ENCODE measurements around the gene GABRR2. TPM values are rescaled to one million over a fixed set of nuclear protein-coding genes. Genes with fewer than 3 reads are reported as not detected.

The GABRR2 gene
- total RNA-seq, 4 donors from 2014 or later, result 0.89 TPM; not detected in 3

GRCh38 chr6:89221129-89221528 is 94.0 kb downstream of the GABRR2 start:
- no peaks in the 10 kb centered on the region for H3K9me3 ChIP-seq
- H3K4me3 ChIP-seq, result no peak overlapping the region
- no peak for DNase-seq (ENCODE audit: low spot score in 2 of 2)
- no peaks in the 10 kb centered on the region for H3K4me1 ChIP-seq
- no peaks in the 10 kb centered on the region for H3K36me3 ChIP-seq
- H3K27me3 ChIP-seq, result no peaks in the 10 kb centered on the region
- 88% methylated on average over 3 of the region's 3 CpGs for WGBS
- TF ChIP-seq POLR2A (IDR thresholded peaks at IDR 0.05) (no peak), POLR2AphosphoS5 (IDR thresholded peaks at IDR 0.05) (no peak), EP300 (IDR thresholded peaks at IDR 0.05) (no peak)
- TF ChIP-seq, protein P1, sequence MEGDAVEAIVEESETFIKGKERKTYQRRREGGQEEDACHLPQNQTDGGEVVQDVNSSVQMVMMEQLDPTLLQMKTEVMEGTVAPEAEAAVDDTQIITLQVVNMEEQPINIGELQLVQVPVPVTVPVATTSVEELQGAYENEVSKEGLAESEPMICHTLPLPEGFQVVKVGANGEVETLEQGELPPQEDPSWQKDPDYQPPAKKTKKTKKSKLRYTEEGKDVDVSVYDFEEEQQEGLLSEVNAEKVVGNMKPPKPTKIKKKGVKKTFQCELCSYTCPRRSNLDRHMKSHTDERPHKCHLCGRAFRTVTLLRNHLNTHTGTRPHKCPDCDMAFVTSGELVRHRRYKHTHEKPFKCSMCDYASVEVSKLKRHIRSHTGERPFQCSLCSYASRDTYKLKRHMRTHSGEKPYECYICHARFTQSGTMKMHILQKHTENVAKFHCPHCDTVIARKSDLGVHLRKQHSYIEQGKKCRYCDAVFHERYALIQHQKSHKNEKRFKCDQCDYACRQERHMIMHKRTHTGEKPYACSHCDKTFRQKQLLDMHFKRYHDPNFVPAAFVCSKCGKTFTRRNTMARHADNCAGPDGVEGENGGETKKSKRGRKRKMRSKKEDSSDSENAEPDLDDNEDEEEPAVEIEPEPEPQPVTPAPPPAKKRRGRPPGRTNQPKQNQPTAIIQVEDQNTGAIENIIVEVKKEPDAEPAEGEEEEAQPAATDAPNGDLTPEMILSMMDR (IDR thresholded peaks at IDR 0.05), result no peak
- no peak overlapping the region for H3K27ac ChIP-seq

- H3K9me3 ChIP-seq, result no peaks in the 10 kb centered on the region
- TF ChIP-seq POLR2AphosphoS5 (IDR thresholded peaks at IDR 0.05), result no peak
- TF ChIP-seq EP300 (IDR thresholded peaks at IDR 0.05), result no peak
- TF ChIP-seq, protein P1 (IDR thresholded peaks at IDR 0.05), result no peak
- TF ChIP-seq POLR2A (IDR thresholded peaks at IDR 0.05), result no peak
- WGBS, result 44% methylated on average over 10 of the region's 10 CpGs
- DNase-seq (ENCODE audit: low spot score in 2 of 2), result no peak
- no peaks in the 10 kb centered on the region for H3K27me3 ChIP-seq
- H3K36me3 ChIP-seq, result no peaks in the 10 kb centered on the region
- no peak within 1 kb of the TSS for H3K27ac ChIP-seq
- no peak within 1 kb of the TSS for H3K4me3 ChIP-seq
- no peaks in the 10 kb centered on the region for H3K4me1 ChIP-seq
Measured at GRCh38 chr6:89217299-89217910, 97.7 kb downstream of the GABRR2 start, which contains the start of gene GABRR1. TSS of gene GABRR1 (minus strand) at chr6:89217358. CDS start at chr6:89217322, 36 bp downstream.

GRCh38 chr6:89216411-89216810 is 98.7 kb downstream of the GABRR2 start:
- Histone ChIP-seq H3K4me1 (no peaks in the 10 kb centered on the region), H3K9me3 (no peaks in the 10 kb centered on the region), H3K36me3 (no peaks in the 10 kb centered on the region), H3K27me3 (no peaks in the 10 kb centered on the region), H3K4me3 (no peak overlapping the region), H3K27ac (no peak overlapping the region)
- WGBS, result 87% methylated on average over 4 of the region's 4 CpGs
- DNase-seq (ENCODE audit: low spot score in 2 of 2), result peak in 1 of 2 donors; percentile 26
- no peak for TF ChIP-seq POLR2AphosphoS5 (IDR thresholded peaks at IDR 0.05)
- no peak for TF ChIP-seq POLR2A (IDR thresholded peaks at IDR 0.05)
- no peak for TF ChIP-seq EP300 (IDR thresholded peaks at IDR 0.05)
- TF ChIP-seq, protein P1 (IDR thresholded peaks at IDR 0.05), result no peak

DNA sequence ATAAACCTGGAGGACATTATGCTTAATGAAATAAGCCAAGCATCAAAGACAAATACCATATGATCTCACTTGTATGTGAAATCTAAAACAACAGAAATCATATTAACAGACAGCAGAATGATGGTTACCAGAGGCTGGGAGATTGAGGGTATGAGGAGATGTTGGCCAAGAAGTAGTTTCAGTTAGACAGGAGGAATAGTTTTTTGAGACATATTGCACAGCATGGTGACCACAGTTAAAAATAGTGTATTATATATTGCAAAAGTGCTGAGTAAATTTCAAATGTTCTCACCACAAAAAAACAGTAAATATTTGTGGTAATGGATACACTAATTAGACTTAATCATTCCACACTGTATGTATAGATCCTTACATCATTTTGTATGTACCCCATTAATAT is 99.7 kb downstream of the GABRR2 start:
- no peaks in the 10 kb centered on the region for H3K36me3 ChIP-seq
- H3K27ac ChIP-seq, result no peak overlapping the region
- H3K4me3 ChIP-seq, result no peak overlapping the region
- DNase-seq (ENCODE audit: low spot score in 2 of 2), result no peak
- TF ChIP-seq, protein P1 (IDR thresholded peaks at IDR 0.05), result no peak
- TF ChIP-seq POLR2A (IDR thresholded peaks at IDR 0.05) (no peak), EP300 (IDR thresholded peaks at IDR 0.05) (no peak), POLR2AphosphoS5 (IDR thresholded peaks at IDR 0.05) (no peak)
- H3K9me3 ChIP-seq, result no peaks in the 10 kb centered on the region
- H3K27me3 ChIP-seq, result no peaks in the 10 kb centered on the region
- no peaks in the 10 kb centered on the region for H3K4me1 ChIP-seq

DNA sequence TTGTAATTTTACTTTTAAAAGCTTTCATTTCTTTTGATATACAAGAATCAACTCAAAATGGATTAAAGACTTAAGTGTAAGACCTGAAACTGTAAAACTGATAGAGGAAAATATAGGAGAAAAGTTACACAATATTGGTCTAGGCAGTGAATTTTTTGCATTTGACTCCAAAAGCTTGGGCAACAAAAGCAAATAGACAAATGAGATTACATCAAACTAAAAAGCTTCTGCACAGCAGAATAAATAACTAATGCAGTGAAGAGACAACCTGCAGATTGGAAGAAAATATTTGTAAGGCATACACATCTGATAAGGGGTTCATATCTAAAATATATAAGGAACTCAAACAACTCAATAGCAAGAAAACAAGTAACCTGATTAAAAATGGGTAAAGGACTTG is 100.9 kb downstream of the GABRR2 start:
- Histone ChIP-seq H3K27me3 (no peaks in the 10 kb centered on the region), H3K4me1 (no peaks in the 10 kb centered on the region), H3K27ac (no peak overlapping the region), H3K36me3 (no peaks in the 10 kb centered on the region), H3K4me3 (no peak overlapping the region), H3K9me3 (no peaks in the 10 kb centered on the region)
- TF ChIP-seq EP300 (IDR thresholded peaks at IDR 0.05) (no peak), POLR2AphosphoS5 (IDR thresholded peaks at IDR 0.05) (no peak), POLR2A (IDR thresholded peaks at IDR 0.05) (no peak)
- TF ChIP-seq, protein P1 (IDR thresholded peaks at IDR 0.05), result no peak
- DNase-seq (ENCODE audit: low spot score in 2 of 2), result no peak
